Thyroid gland (tissue), 4 donors: ENCODE data around the gene IL17RA. TPM values are rescaled to one million over a fixed set of nuclear protein-coding genes. Genes with fewer than 3 reads are reported as not detected.

Experiments
- DNase-seq, 2 donors: peaks; one replicate each; pipeline ENCODE4 v3.0.0-alpha.2; 2019
- H3K27ac ChIP-seq, 3 donors: fragments of 200-600 bp; sonication (generic); 1 replicate in 2 of 3; 2 replicates in 1 of 3; pipeline ENCODE4 v1.5.1; 2016 to 2019; ENCODE audit warnings: mild to moderate bottlenecking in 1 of 3, moderate library complexity in 1 of 3
- H3K27me3 ChIP-seq: fragments of 200-600 bp; sonication (generic); one replicate; pipeline ENCODE4 v1.5.1; 2019
- H3K36me3 ChIP-seq, 2 donors: fragments of 200-600 bp; sonication (generic); one replicate each; pipeline ENCODE4 v1.5.1; 2016 to 2019
- H3K4me1 ChIP-seq, 2 donors: fragments of 200-600 bp; sonication (generic); one replicate each; pipeline ENCODE4 v1.5.1; 2017 to 2019
- H3K4me3 ChIP-seq, 3 donors: fragments of 200-600 bp; sonication (generic); replicated peaks in 1 of 3; 1 replicate in 2 of 3; 2 replicates in 1 of 3; pipeline ENCODE4 v1.5.1; 2016; ENCODE audit warnings: mild to moderate bottlenecking in 1 of 3
- H3K9me3 ChIP-seq: fragments of 200-600 bp; sonication (generic); one replicate; pipeline ENCODE4 v1.5.1; 2017
- POLR2A ChIP-seq, 2 donors: fragments of 450-650 bp; IDR thresholded peaks; one replicate each; pipeline ENCODE4 v1.6.1; 2017; ENCODE audit warnings: antibody characterized with exemption in 2 of 2, mild to moderate bottlenecking in 2 of 2, moderate library complexity in 1 of 2
- WGBS, 2 donors: methylation state at CpG; one replicate each; pipeline ENCODE4 v1.1.5; 2017; 5-methylcytosine and 5-hydroxymethylcytosine counted together
- intact Hi-C: fragments of 100-400 bp; cut with DNase I; formaldehyde crosslinking; loops from one replicate; pipeline ENCODE4 v1.15.1; 2023
- total RNA-seq, 4 donors: library from RNA; depleted of rRNA; stranded (reverse); fragments of >200 nt; gene quantifications; one replicate each; pipeline ENCODE4 v1.2.3, GENCODE V29; 2016
- TF ChIP-seq, protein P1 (sequence below), 6 experiments: fragments of 200-600 bp in 3 of 6; fragments of 450-650 bp in 3 of 6; sonication (generic) in 3 of 6; IDR thresholded peaks; one replicate each; pipeline ENCODE4 v1.5.1; 2016 to 2019; ENCODE audit warnings: antibody characterized with exemption in 6 of 6, mild to moderate bottlenecking in 2 of 6, inconsistent platforms in 1 of 6, moderate library complexity in 1 of 6

Gene IL17RA
- total RNA-seq, 4 donors from 2014 or later = 10.3 to 19.1 (median 15.5) TPM

DNA sequence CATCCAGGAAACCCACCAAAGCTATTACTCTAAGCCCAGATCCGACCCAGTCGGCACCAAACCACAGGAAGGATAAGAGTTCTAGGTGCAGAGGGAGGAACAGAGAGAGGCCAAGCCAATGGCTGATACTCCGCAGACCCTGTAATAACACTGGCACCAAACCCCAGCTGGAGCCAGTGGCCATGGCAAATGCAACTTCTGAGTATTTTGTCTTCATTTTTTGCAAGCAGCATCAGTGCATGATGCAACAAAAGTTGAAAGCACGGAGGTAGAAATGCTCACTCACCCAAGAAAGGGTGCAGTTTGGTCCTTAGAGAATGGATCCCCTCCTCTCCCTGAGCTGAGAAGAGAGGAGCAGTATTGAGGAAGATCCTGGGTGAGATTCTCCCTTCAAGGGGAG is 33.5 kb downstream of the IL17RA start:
- H3K27me3 ChIP-seq = no peaks in the 10 kb centered on the region

DNA sequence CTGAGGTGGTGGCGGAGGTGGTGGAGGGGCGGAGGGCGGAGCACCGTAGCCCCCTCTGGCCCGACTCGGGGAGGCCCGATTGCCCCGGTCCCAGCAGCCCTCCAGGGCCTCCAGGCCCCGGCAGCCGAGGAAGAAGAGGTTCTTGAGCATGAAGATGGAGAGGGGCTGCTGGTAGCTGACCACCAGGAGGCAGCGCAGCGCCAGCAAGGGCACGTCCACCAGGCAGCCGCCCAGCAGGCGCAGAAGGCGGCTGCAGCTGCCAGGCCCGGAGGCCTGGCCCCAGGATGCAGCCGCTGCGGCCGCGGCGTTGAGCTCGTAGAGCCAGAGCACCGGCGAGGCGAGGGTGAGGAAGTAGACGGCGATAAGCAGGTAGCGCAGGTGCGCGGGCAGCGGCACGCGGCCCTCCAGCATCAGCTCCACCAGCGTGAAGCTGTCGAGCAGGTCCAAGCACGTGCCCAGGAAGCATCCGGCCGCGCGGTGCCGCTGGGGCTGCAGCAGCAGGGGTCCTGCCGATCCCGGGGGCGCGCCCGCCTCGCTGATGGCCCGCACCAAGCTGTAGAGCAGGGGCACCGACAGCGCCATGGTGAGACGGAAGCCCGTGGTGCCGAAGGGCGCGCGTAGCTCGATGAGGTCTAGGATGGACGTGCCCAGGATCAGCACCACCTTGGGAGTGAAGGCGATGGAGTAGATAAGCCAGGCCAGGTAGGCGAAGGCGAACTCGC is 34.8 kb downstream of the IL17RA start:
- peaks cover 4 to 13% of the 10 kb centered on the region in 2 donors for H3K4me1 ChIP-seq
- intact Hi-C loops = no loop called here
- H3K36me3 ChIP-seq = no peaks in the 10 kb centered on the region
- no peaks in the 10 kb centered on the region for H3K27me3 ChIP-seq
- DNase-seq = no peak
- H3K4me3 ChIP-seq = no peak overlapping the region
- no peak for TF ChIP-seq POLR2A (IDR thresholded peaks at IDR 0.05)
- TF ChIP-seq, protein P1, sequence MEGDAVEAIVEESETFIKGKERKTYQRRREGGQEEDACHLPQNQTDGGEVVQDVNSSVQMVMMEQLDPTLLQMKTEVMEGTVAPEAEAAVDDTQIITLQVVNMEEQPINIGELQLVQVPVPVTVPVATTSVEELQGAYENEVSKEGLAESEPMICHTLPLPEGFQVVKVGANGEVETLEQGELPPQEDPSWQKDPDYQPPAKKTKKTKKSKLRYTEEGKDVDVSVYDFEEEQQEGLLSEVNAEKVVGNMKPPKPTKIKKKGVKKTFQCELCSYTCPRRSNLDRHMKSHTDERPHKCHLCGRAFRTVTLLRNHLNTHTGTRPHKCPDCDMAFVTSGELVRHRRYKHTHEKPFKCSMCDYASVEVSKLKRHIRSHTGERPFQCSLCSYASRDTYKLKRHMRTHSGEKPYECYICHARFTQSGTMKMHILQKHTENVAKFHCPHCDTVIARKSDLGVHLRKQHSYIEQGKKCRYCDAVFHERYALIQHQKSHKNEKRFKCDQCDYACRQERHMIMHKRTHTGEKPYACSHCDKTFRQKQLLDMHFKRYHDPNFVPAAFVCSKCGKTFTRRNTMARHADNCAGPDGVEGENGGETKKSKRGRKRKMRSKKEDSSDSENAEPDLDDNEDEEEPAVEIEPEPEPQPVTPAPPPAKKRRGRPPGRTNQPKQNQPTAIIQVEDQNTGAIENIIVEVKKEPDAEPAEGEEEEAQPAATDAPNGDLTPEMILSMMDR (IDR thresholded peaks at IDR 0.05) = no peak
- H3K27ac ChIP-seq = no peak overlapping the region
- H3K9me3 ChIP-seq = no peaks in the 10 kb centered on the region
- 30 to 54% methylated on average over 10 to 28 of the region's 63 CpGs for WGBS, 2 donors

More for the DNA sequence above, 33.5 kb downstream of the IL17RA start:
- intact Hi-C loops = no loop called here
- DNase-seq = no peak
- no peak overlapping the region for H3K4me3 ChIP-seq
- H3K36me3 ChIP-seq = no peaks in the 10 kb centered on the region
- TF ChIP-seq POLR2A (IDR thresholded peaks at IDR 0.05) = no peak
- TF ChIP-seq, protein P1 (IDR thresholded peaks at IDR 0.05) = no peak
- peaks cover 4 to 13% of the 10 kb centered on the region in 2 donors for H3K4me1 ChIP-seq
- H3K9me3 ChIP-seq = no peaks in the 10 kb centered on the region
- 76 to 78% methylated on average over 4 of the region's 4 CpGs for WGBS, 2 donors
- no peak overlapping the region for H3K27ac ChIP-seq

DNA sequence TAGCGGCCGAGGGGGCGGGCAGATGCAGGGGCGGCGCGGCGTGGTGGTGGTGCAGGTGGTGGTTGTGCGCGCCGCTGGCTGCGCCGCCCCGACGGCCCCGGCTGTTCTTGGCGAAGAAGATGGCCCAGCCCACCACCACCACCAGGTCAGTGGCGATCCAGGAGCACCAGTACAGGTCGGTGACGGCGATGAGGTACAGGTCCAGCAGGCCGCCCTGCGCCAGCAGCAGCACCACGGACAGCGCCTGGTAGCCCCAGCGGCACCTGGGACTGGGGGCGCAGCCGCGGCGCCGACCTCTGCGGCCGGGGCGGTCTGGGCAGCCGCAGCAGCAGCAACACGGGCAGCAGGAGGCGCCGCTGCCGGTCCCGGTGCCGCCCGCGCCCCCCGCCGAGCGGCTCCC is 35.5 kb downstream of the IL17RA start:
- no CpG with 5 or more reads among the region's 45 CpGs for WGBS, 2 donors
- Histone ChIP-seq H3K36me3 (no peaks in the 10 kb centered on the region), H3K27ac (no peak overlapping the region), H3K9me3 (no peaks in the 10 kb centered on the region), H3K4me3 (no peak overlapping the region), H3K4me1 (peaks cover 4 to 13% of the 10 kb centered on the region in 2 donors), H3K27me3 (no peaks in the 10 kb centered on the region)
- intact Hi-C loops = no loop called here
- peak; percentile 65 to 76 for DNase-seq
- TF ChIP-seq POLR2A (IDR thresholded peaks at IDR 0.05) = no peak
- TF ChIP-seq, protein P1 (IDR thresholded peaks at IDR 0.05) = peak in 2 of 6 experiments; percentile 4 to 13

- Histone ChIP-seq H3K4me3 (peak overlapping the region in 1 of 3 donors; percentile 42), H3K4me1 (peaks cover 4 to 13% of the 10 kb centered on the region in 2 donors), H3K9me3 (no peaks in the 10 kb centered on the region), H3K36me3 (no peaks in the 10 kb centered on the region), H3K27ac (no peak overlapping the region), H3K27me3 (no peaks in the 10 kb centered on the region)
- TF ChIP-seq POLR2A (IDR thresholded peaks at IDR 0.05) = no peak
- TF ChIP-seq, protein P1 (IDR thresholded peaks at IDR 0.05) = no peak
- WGBS, 2 donors = 0 to 4% methylated on average over 5 to 17 of the region's 70 CpGs
- DNase-seq = no peak
- intact Hi-C loops = no loop called here
Measured at GRCh38 chr22:17120711-17121232, 36.0 kb downstream of the IL17RA start.
